OCI-LY3 (cell line): ENCODE results near the gene IST1.

Source experiments
- H2AFZ ChIP-seq: fragments of 200-600, 300-600 bp; shearing (Covaris generic); 2 replicates; pipeline ENCODE4 v1.6.0; 2014; ENCODE audit warnings: antibody characterized with exemption, low read depth, low read length
- H3K27ac ChIP-seq: fragments of 200-600, 300-600 bp; sonication (generic); 2 replicates; pipeline ENCODE4 v1.5.1; 2014; ENCODE audit warnings: mild to moderate bottlenecking, low read length, moderate library complexity, mixed read lengths
- H3K27me3 ChIP-seq: fragments of 200-600, 300-600 bp; sonication (generic); 2 replicates; pipeline ENCODE4 v1.6.1; 2014; ENCODE audit warnings: low read depth, low read length, mixed read lengths
- H3K36me3 ChIP-seq: fragments of 200-600, 300-600 bp; sonication (generic); replicated peaks from 2 replicates; pipeline ENCODE3; 2014; ENCODE audit warnings: low read depth, low read length, mixed read lengths
- H3K4me1 ChIP-seq: fragments of 300-600, 200-600 bp; sonication (generic); 2 replicates; pipeline ENCODE4 v1.6.1; 2014; ENCODE audit warnings: low read length, mixed read lengths
- H3K4me2 ChIP-seq: fragments of 200-600, 300-600 bp; sonication (generic); 2 replicates; pipeline ENCODE4 v1.6.1; 2014; ENCODE audit warnings: low read length, mixed read lengths
- H3K4me3 ChIP-seq: fragments of 300-600, 200-600 bp; sonication (generic); 2 replicates; pipeline ENCODE4 v1.5.1; 2014; ENCODE audit warnings: antibody characterized with exemption, mild to moderate bottlenecking, low read length, moderate library complexity
- H3K79me2 ChIP-seq: fragments of 300-600, 200-600 bp; shearing (Covaris generic); 2 replicates; pipeline ENCODE4 v1.6.1; 2014; ENCODE audit warnings: mild to moderate bottlenecking, low read length, mixed read lengths
- H3K9ac ChIP-seq: fragments of 300-600, 200-600 bp; shearing (Covaris generic); 2 replicates; pipeline ENCODE4 v1.6.0; 2014; ENCODE audit warnings: mild to moderate bottlenecking, low read length, moderate library complexity
- H3K9me3 ChIP-seq: fragments of 200-600, 300-600 bp; shearing (Covaris generic); 2 replicates; pipeline ENCODE4 v1.6.1; 2014; ENCODE audit warnings: low read length, mixed read lengths; ENCODE audit not compliant: insufficient read depth
- H4K20me1 ChIP-seq: fragments of 200-600, 300-600 bp; sonication (generic); 2 replicates; pipeline ENCODE4 v1.6.1; 2016; ENCODE audit warnings: low read length, mixed read lengths; ENCODE audit not compliant: insufficient read depth
- EZH2phosphoT487 ChIP-seq: fragments of 200-600 bp; shearing (Covaris generic); IDR thresholded peaks from 2 replicates; pipeline ENCODE4 v1.6.1; 2018; ENCODE audit warnings: antibody characterized with exemption, mixed run types, low read depth
- TF ChIP-seq, protein P1 (sequence below): fragments of 200-600, 300-600 bp; sonication (generic); IDR thresholded peaks from 2 replicates; pipeline ENCODE4 v1.5.1; 2014; ENCODE audit warnings: antibody characterized with exemption, low read length, low read depth

IST1 gene

DNA sequence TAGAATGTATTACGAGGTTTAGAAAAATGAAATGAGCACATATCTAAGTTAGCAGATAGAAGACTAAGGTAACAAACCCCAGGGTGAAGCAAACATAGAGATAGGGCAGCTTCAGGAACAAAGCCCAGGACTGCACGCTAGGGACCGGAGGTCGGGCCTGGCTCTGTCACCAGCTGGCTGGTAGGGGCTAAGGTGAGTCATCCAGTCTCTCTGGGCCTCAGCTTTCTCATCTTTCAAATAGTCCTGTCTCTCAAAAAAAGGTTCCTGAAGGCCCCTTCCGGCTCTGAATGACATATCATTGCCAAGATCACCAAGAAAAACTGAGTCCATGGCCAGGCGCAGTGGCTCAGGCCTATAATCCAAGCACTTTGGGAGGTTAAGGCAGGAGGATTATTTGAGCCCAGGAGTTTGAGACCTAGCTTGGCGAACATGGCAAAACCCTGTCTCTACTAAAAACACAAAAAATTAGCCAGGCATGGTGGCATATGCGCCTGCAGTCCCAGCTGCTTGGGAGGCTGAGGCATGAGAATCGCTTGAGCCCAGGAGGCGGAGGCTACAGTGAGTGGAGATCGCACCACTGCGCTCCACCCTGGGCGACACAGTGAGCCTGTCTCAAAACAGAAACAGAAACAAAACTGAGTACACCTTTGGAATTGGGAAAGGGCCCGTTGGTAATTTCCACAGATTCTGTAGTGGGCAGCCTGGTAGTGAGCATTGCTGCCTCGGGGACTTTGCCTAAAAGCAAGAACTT is 78.9 kb downstream of the IST1 start:
- no peaks in the 10 kb centered on the region for H4K20me1 ChIP-seq
- H3K4me2 ChIP-seq, result no peak overlapping the region
- no peak overlapping the region for H2AFZ ChIP-seq
- TF ChIP-seq EZH2phosphoT487, result no peak
- TF ChIP-seq, protein P1, sequence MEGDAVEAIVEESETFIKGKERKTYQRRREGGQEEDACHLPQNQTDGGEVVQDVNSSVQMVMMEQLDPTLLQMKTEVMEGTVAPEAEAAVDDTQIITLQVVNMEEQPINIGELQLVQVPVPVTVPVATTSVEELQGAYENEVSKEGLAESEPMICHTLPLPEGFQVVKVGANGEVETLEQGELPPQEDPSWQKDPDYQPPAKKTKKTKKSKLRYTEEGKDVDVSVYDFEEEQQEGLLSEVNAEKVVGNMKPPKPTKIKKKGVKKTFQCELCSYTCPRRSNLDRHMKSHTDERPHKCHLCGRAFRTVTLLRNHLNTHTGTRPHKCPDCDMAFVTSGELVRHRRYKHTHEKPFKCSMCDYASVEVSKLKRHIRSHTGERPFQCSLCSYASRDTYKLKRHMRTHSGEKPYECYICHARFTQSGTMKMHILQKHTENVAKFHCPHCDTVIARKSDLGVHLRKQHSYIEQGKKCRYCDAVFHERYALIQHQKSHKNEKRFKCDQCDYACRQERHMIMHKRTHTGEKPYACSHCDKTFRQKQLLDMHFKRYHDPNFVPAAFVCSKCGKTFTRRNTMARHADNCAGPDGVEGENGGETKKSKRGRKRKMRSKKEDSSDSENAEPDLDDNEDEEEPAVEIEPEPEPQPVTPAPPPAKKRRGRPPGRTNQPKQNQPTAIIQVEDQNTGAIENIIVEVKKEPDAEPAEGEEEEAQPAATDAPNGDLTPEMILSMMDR, result no peak
- no peaks in the 10 kb centered on the region for H3K4me1 ChIP-seq
- H3K27me3 ChIP-seq, result no peaks in the 10 kb centered on the region
- H3K4me3 ChIP-seq, result no peak overlapping the region
- no peak overlapping the region for H3K27ac ChIP-seq
- H3K36me3 ChIP-seq, result no peaks in the 10 kb centered on the region
- no peaks in the 10 kb centered on the region for H3K79me2 ChIP-seq
- H3K9ac ChIP-seq, result no peak overlapping the region
- H3K9me3 ChIP-seq, result no peaks in the 10 kb centered on the region
